WTC11 (cell line): ENCODE data around the gene ESRP2.

ENCODE experiments used
- CTCF ChIP-seq: fragments of 200-600 bp; IDR thresholded peaks from 2 replicates; pipeline ENCODE4 v1.8.0; 2022; ENCODE audit warnings: antibody characterized with exemption
- ETV6 ChIP-seq: sonication (generic); formaldehyde crosslinking; IDR thresholded peaks from 2 replicates; pipeline ENCODE4 v1.8.1; 2022; ENCODE audit warnings: mild to moderate bottlenecking, missing genetic modification reagents
- FOXK1 ChIP-seq: sonication (generic); formaldehyde crosslinking; IDR thresholded peaks from 2 replicates; pipeline ENCODE4 v1.8.0; 2022; ENCODE audit warnings: mild to moderate bottlenecking, moderate library complexity, missing genetic modification reagents
- GABPB1 ChIP-seq: sonication (generic); formaldehyde crosslinking; IDR thresholded peaks from 2 replicates; pipeline ENCODE4 v1.8.1; 2023; ENCODE audit warnings: mild to moderate bottlenecking, missing genetic modification reagents
- GRHL2 ChIP-seq: fragments of 250-450 bp; sonication (Bioruptor Pico); IDR thresholded peaks from 2 replicates; pipeline ENCODE4 v1.8.0; 2022; ENCODE audit warnings: mild to moderate bottlenecking, moderate library complexity; ENCODE audit not compliant: insufficient replicate concordance, severe bottlenecking
- JUN ChIP-seq: sonication (generic); formaldehyde crosslinking; IDR thresholded peaks from 2 replicates; pipeline ENCODE4 v1.8.0; 2023; ENCODE audit warnings: mild to moderate bottlenecking, missing genetic modification reagents
- MAX ChIP-seq: sonication (generic); formaldehyde crosslinking; IDR thresholded peaks from 2 replicates; pipeline ENCODE4 v1.8.0; 2022; ENCODE audit warnings: mild to moderate bottlenecking, missing genetic modification reagents
- NFE2L1 ChIP-seq: sonication (generic); formaldehyde crosslinking; IDR thresholded peaks from 2 replicates; pipeline ENCODE4 v1.8.1; 2023; ENCODE audit warnings: missing genetic modification reagents
- NR1H2 ChIP-seq: sonication (generic); formaldehyde crosslinking; IDR thresholded peaks from 2 replicates; pipeline ENCODE4 v1.9.0; 2021; ENCODE audit warnings: mild to moderate bottlenecking, moderate library complexity, missing genetic modification reagents
- SP1 ChIP-seq: sonication (generic); formaldehyde crosslinking; conservative IDR thresholded peaks from 2 replicates; pipeline ENCODE4 v1.8.1; 2022; ENCODE audit warnings: missing genetic modification reagents

DNA sequence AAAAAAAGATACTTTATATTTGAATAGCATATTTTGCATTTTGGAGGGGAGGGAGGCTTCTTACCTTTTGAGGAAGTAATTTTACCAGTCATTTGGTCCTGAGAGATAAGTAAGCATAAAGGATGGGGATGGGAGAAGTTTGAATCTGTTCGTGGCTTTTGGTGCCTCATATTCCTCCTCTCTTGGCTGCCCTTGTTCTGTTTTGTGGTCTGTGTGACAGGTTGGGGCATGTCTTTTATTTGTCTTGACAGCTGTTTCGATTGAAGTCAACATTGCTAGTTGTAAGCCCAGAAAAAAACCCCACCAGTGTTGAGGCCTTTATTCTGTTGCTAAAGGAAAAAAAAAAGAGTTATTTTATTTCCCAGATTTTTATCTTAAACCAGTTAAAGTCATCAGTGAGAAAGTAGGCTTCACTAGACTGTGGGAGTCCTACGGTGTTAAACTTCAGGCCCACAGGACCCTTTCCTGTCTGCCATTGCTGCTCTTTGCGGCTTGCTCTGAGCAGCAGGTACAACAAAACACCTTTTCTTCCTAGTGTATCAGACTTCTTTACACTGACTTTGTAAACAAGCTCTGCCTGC, 39.8 kb upstream of the ESRP2 start:
- TF ChIP-seq CTCF (no peak), NR1H2 (CRISPR knock-in tag) (no peak), JUN (CRISPR knock-in tag) (no peak), GABPB1 (no peak), NFE2L1 (CRISPR knock-in tag) (no peak), SP1 (no peak), ETV6 (CRISPR knock-in tag) (no peak), FOXK1 (no peak), MAX (CRISPR knock-in tag) (no peak), GRHL2 (CRISPR knock-in tag) (no peak)
